ENCODE measurements around the gene PLPP3. TPM values are rescaled to one million over a fixed set of nuclear protein-coding genes. Genes with fewer than 3 reads are reported as not detected.

PLPP3 gene
- total and polyA plus RNA-seq, 2 of the 8 experiments (the other 6 are each of a cell fraction or from before 2014, with no cell fraction given) = 33.2 to 42.0 TPM

DNA sequence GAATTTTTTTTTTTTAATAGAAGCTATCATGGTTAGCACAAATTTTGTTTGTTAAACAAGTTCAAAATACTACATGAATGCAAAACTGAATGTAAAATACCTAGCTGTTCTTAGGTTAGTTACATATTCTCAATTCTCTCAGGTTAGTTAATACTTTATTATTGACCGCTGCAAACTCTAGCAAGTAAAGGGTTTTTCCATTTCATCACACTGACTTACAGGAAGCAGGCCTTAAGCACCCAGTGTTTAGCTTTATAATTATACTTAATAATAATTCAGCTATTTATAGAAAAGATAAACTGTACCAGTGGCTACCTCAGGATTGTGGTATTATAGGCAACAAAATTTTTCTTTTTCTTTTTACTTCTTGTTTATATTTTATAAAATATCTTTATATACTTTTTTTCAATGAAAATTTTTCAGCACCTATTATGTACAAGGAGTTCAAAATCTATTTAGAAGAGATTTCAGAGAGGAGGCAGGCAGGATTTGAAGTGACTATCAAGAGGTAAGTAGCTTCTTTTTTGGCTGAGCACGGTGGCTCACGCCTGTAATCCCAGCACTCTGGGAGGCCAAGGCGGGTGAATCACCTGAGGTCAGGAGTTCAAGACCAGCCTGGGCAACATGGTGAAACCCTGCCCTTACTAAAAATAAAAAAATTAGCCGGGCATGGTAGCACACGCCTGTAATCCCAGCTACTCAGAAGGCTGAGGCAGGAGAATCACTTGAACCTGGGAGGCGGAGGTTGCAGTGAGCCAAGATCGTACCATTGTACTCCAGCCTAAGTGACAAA lies 17.9 kb downstream of the PLPP3 start (continued):
- no peak for TF ChIP-seq TAF7 (optimal IDR thresholded peaks at IDR 0.05; ENCODE audit: borderline replicate concordance, low read depth, low read length)
- no peak for TF ChIP-seq MAFK (IDR thresholded peaks at IDR 0.05; ENCODE audit: low read depth, low read length)
- no peak for TF ChIP-seq TEAD4 (IDR thresholded peaks at IDR 0.05; ENCODE audit: low read depth, low read length)
- TF ChIP-seq NANOG (IDR thresholded peaks at IDR 0.05; ENCODE audit: insufficient read depth, low read depth, low read length, poor library complexity, severe bottlenecking) = no peak
- TF ChIP-seq CEBPB (IDR thresholded peaks at IDR 0.05; ENCODE audit: low read depth, low read length) = no peak
- TF ChIP-seq, protein P1, sequence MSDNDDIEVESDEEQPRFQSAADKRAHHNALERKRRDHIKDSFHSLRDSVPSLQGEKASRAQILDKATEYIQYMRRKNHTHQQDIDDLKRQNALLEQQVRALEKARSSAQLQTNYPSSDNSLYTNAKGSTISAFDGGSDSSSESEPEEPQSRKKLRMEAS (IDR thresholded peaks at IDR 0.05) = no peak

Data from H1 (cell line).